CD4-positive, alpha-beta memory T cell (primary cell): ENCODE measurements around the gene UQCRQ. TPM values are rescaled to one million over a fixed set of nuclear protein-coding genes. Genes with fewer than 3 reads are reported as not detected.

Experiments used
- CTCF ChIA-PET: fragments of 350-600 bp; sonication (Branson Sonifier 250); formaldehyde crosslinking; loops from one replicate; lab custom pipeline; 2021; ENCODE audit warnings: inconsistent platforms; ENCODE audit not compliant: partially characterized antibody; lab: Charles Lee
- POLR2A ChIA-PET: fragments of 350-600 bp; sonication (Branson Sonifier 250); formaldehyde crosslinking; loops from one replicate; lab custom pipeline; 2021; ENCODE audit not compliant: partially characterized antibody; lab: Charles Lee
- DNase-seq, 5 donors: peaks; one replicate each; pipeline versions ENCODE4 v3.0.0 to v3.0.0-alpha.2; 2020 to 2022; ENCODE audit warnings: mixed read lengths in 1 of 5
- H3K27ac ChIP-seq: one replicate; pipeline ENCODE4 v1.7.0; 2013; ENCODE audit warnings: low read depth, low read length
- H3K27me3 ChIP-seq: 2 replicates; pipeline ENCODE4 v1.7.0; 2013; ENCODE audit warnings: mild to moderate bottlenecking, low read length, moderate library complexity; ENCODE audit not compliant: insufficient read depth
- H3K36me3 ChIP-seq: 2 replicates; pipeline ENCODE4 v1.7.0; 2013; ENCODE audit warnings: mild to moderate bottlenecking, low read length, moderate library complexity; ENCODE audit not compliant: insufficient read depth
- H3K4me1 ChIP-seq: 2 replicates; pipeline ENCODE4 v1.7.0; 2013; ENCODE audit warnings: mild to moderate bottlenecking, low read length, moderate library complexity; ENCODE audit not compliant: insufficient read depth
- H3K4me3 ChIP-seq, 2 donors: one replicate each; pipeline ENCODE4 v1.7.0; 2013; ENCODE audit warnings: low read length in 2 of 2, mild to moderate bottlenecking in 1 of 2
- H3K9me3 ChIP-seq, 2 donors: one replicate each; pipeline ENCODE4 v1.7.0; 2013; ENCODE audit warnings: low read length in 2 of 2, control low read depth in 1 of 2; ENCODE audit not compliant: control insufficient read depth in 1 of 2
- H3K27ac Mint-ChIP-seq, 7 donors: one replicate each; pipeline ENCODE4 v1.8.0; 2020 to 2021; ENCODE audit warnings: mixed read lengths in 7 of 7, mild to moderate bottlenecking in 6 of 7, inconsistent platforms in 3 of 7, moderate library complexity in 3 of 7
- H3K27me3 Mint-ChIP-seq, 2 donors: one replicate each; pipeline ENCODE4 v1.8.0; 2020 to 2021; ENCODE audit warnings: mixed read lengths in 2 of 2
- H3K36me3 Mint-ChIP-seq, 2 donors: one replicate each; pipeline ENCODE4 v1.8.0; 2020 to 2021; ENCODE audit warnings: mixed read lengths in 2 of 2, inconsistent platforms in 1 of 2, mild to moderate bottlenecking in 1 of 2
- H3K4me1 Mint-ChIP-seq, 4 donors: one replicate each; pipeline ENCODE4 v1.8.0; 2020 to 2021; ENCODE audit warnings: mixed read lengths in 4 of 4, mild to moderate bottlenecking in 1 of 4
- H3K4me3 Mint-ChIP-seq, 8 donors: one replicate each; pipeline ENCODE4 v1.8.0; 2020 to 2021; ENCODE audit warnings: mixed read lengths in 8 of 8, mild to moderate bottlenecking in 7 of 8, moderate library complexity in 6 of 8, inconsistent platforms in 3 of 8
- H3K9me3 Mint-ChIP-seq, 8 donors: one replicate each; pipeline ENCODE4 v1.8.0; 2020 to 2021; ENCODE audit warnings: mixed read lengths in 8 of 8, mild to moderate bottlenecking in 5 of 8, inconsistent platforms in 3 of 8, moderate library complexity in 1 of 8
- intact Hi-C: fragments of 100-400 bp; cut with micrococcal nuclease; formaldehyde crosslinking; loops from one replicate; pipeline ENCODE4 v1.15.1; 2023
- polyA plus RNA-seq, 2 donors: library from polyadenylated mRNA; unstranded; fragments of 300-500 nt; fragmentation: Illumina TruSeq; gene quantifications; one replicate each; pipeline ENCODE4 v1.2.3, GENCODE V29; 2021
- total RNA-seq, 2 experiments: library from RNA; stranded (reverse); gene quantifications; one replicate each; pipeline ENCODE4 v1.2.3, GENCODE V29; 2021

Gene UQCRQ
- total and polyA plus RNA-seq, 4 experiments from 2014 or later = 124 to 536 (median 299) TPM

- ChIA-PET CTCF (no interaction called here), POLR2A (interaction anchor here (1.3 kb wide), 1 partner anchor 150 kb away, joined by 3 read pairs; the partner anchor contains the start of gene HSPA4)
- Mint-ChIP-seq H3K27ac (no peak overlapping the region), H3K27me3 (no peaks in the 10 kb centered on the region), H3K36me3 (peaks cover 30 to 53% of the 10 kb centered on the region in 2 donors), H3K4me3 (no peak overlapping the region), H3K4me1 (peaks cover 8 to 21% (median 9%) of the 10 kb centered on the region in 4 donors), H3K9me3 (no peaks in the 10 kb centered on the region)
- intact Hi-C loops = no loop called here
- Histone ChIP-seq H3K27ac (no peak overlapping the region), H3K27me3 (no peaks in the 10 kb centered on the region), H3K4me3 (no peak overlapping the region), H3K4me1 (no peaks in the 10 kb centered on the region), H3K9me3 (no peaks in the 10 kb centered on the region), H3K36me3 (peaks cover 12% of the 10 kb centered on the region)
- no peak for DNase-seq
These were observed 35.3 kb downstream of the UQCRQ start for GRCh38 chr5:132901730-132902129.

- CTCF ChIA-PET = interaction anchor here (1.0 kb wide), 1 partner anchor 20 kb away, joined by 3 read pairs; no protein-coding TSS in a partner anchor
- Mint-ChIP-seq H3K9me3 (no peaks in the 10 kb centered on the region), H3K27me3 (no peaks in the 10 kb centered on the region), H3K4me3 (no peak overlapping the region), H3K4me1 (peaks cover 13 to 30% (median 15%) of the 10 kb centered on the region in 4 donors), H3K27ac (peak overlapping the region in 1 of 7 donors; percentile 45), H3K36me3 (peaks cover 25 to 43% of the 10 kb centered on the region in 2 donors)
- Histone ChIP-seq H3K4me3 (no peak overlapping the region), H3K4me1 (no peaks in the 10 kb centered on the region), H3K9me3 (no peaks in the 10 kb centered on the region), H3K27ac (no peak overlapping the region), H3K27me3 (no peaks in the 10 kb centered on the region), H3K36me3 (no peaks in the 10 kb centered on the region)
- intact Hi-C loops = no loop called here
- POLR2A ChIA-PET = interaction anchor here (0.6 kb wide), 1 partner anchor 204 kb away, joined by 3 read pairs; no protein-coding TSS in a partner anchor
- no peak for DNase-seq
These were observed 39.5 kb downstream of the UQCRQ start for GRCh38 chr5:132905938-132906337.

GRCh38 chr5:132907161-132907560 lies 40.7 kb downstream of the UQCRQ start:
- Mint-ChIP-seq H3K36me3 (peaks cover 28 to 43% of the 10 kb centered on the region in 2 donors), H3K27ac (no peak overlapping the region), H3K9me3 (no peaks in the 10 kb centered on the region), H3K4me1 (peaks cover 14 to 33% (median 17%) of the 10 kb centered on the region in 4 donors), H3K27me3 (no peaks in the 10 kb centered on the region), H3K4me3 (no peak overlapping the region)
- DNase-seq = no peak
- CTCF ChIA-PET = no interaction called here
- Histone ChIP-seq H3K4me1 (no peaks in the 10 kb centered on the region), H3K36me3 (peaks cover 4% of the 10 kb centered on the region), H3K27me3 (no peaks in the 10 kb centered on the region), H3K4me3 (no peak overlapping the region), H3K27ac (no peak overlapping the region), H3K9me3 (no peaks in the 10 kb centered on the region)
- intact Hi-C loops = no loop called here
- POLR2A ChIA-PET = interaction anchor here (1.5 kb wide), 1 partner anchor 144 kb away, joined by 4 read pairs; the partner anchor contains the start of gene HSPA4

GRCh38 chr5:132909702-132910101 lies 43.3 kb downstream of the UQCRQ start:
- Histone ChIP-seq H3K27me3 (no peaks in the 10 kb centered on the region), H3K9me3 (no peaks in the 10 kb centered on the region), H3K27ac (no peak overlapping the region), H3K36me3 (peaks cover 19% of the 10 kb centered on the region), H3K4me1 (no peaks in the 10 kb centered on the region), H3K4me3 (no peak overlapping the region)
- ChIA-PET POLR2A (no interaction called here), CTCF (no interaction called here)
- Mint-ChIP-seq H3K36me3 (peaks cover 21 to 44% of the 10 kb centered on the region in 2 donors), H3K27me3 (no peaks in the 10 kb centered on the region), H3K4me1 (peaks cover 16 to 24% (median 19%) of the 10 kb centered on the region in 4 donors), H3K9me3 (no peaks in the 10 kb centered on the region), H3K4me3 (no peak overlapping the region), H3K27ac (peak overlapping the region in 1 of 7 donors; percentile 39)
- DNase-seq = no peak
- intact Hi-C loops = no loop called here

DNA sequence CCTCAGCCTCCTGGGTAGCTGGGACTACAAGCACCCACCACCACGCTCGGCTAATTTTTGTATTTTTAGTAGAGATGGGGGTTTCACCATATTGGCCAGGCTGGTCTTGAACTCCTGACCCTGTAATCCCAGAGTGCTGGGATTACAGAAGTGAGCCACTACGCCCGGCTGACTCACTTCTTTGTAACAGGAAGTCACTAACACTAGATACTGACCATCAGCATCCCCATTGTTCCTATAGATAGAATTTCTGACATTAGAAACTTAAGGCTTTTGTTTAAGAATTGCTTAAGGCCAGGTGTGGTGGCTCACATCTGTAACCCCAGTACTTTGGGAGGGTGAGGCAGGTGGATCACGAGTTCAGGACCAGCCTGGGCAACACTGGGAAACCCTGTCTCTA lies 49.2 kb downstream of the UQCRQ start:
- intact Hi-C loops = no loop called here
- no peak overlapping the region for H3K27ac ChIP-seq
- Mint-ChIP-seq H3K4me3 (no peak overlapping the region), H3K9me3 (no peaks in the 10 kb centered on the region), H3K36me3 (peaks cover 22 to 40% of the 10 kb centered on the region in 2 donors), H3K27me3 (no peaks in the 10 kb centered on the region), H3K4me1 (peaks cover 0 to 20% (median 8%) of the 10 kb centered on the region in 4 donors), H3K27ac (peak overlapping the region in 1 of 7 donors; percentile 8)
- H3K36me3 ChIP-seq = peaks cover 19% of the 10 kb centered on the region
- H3K4me1 ChIP-seq = no peaks in the 10 kb centered on the region
- ChIA-PET CTCF (no interaction called here), POLR2A (no interaction called here)
- no peak overlapping the region for H3K4me3 ChIP-seq
- no peak for DNase-seq
- H3K9me3 ChIP-seq = no peaks in the 10 kb centered on the region
- H3K27me3 ChIP-seq = no peaks in the 10 kb centered on the region

DNA sequence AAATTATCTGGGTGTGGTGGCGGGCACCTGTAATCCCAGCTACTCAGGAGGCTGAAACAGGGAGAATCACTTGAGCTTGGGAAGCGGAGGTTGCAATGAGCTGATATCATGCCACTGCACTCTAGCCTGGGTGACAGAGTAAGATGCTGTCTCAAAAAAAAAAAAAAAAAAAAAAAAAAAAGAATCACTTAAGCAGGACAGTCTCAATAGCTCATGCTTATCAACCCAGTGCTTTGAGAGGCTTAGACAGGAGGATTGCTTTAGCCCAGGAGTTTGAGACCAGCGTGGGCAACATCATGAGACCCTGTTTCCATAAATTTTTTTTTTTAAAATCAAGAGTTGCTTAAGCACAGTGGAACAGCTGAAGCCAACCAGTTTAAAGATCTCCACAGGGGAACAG lies 49.6 kb downstream of the UQCRQ start:
- Mint-ChIP-seq H3K27ac (peak overlapping the region in 1 of 7 donors; percentile 8), H3K9me3 (no peaks in the 10 kb centered on the region), H3K27me3 (no peaks in the 10 kb centered on the region), H3K4me3 (no peak overlapping the region), H3K36me3 (peaks cover 22 to 40% of the 10 kb centered on the region in 2 donors), H3K4me1 (peaks cover 0 to 17% (median 8%) of the 10 kb centered on the region in 4 donors)
- H3K27me3 ChIP-seq = no peaks in the 10 kb centered on the region
- no peak for DNase-seq
- intact Hi-C loops = no loop called here
- H3K4me3 ChIP-seq = no peak overlapping the region
- POLR2A ChIA-PET = no interaction called here
- H3K9me3 ChIP-seq = no peaks in the 10 kb centered on the region
- H3K4me1 ChIP-seq = no peaks in the 10 kb centered on the region
- CTCF ChIA-PET = no interaction called here
- H3K36me3 ChIP-seq = peaks cover 19% of the 10 kb centered on the region
- no peak overlapping the region for H3K27ac ChIP-seq
